Right kidney (tissue), 9 donors: ENCODE data around the gene PIK3CG.
"Not testable (repeated sequence)": the region's sequence is repeated elsewhere in the genome, so short reads cannot be mapped to it uniquely, and the experiment has no call there.

Source experiments
- DNase-seq: peaks from one replicate; pipeline ENCODE4 v3.0.0-alpha.2; 2016
- long read RNA-seq, 8 donors: transcript quantifications; one replicate each; lab custom pipeline, GENCODE V29; 2026

PIK3CG gene
- long read RNA-seq, donor 1: 0 reads
- long read RNA-seq, donor 2: 0 reads
- long read RNA-seq, donor 3: 0 reads
- long read RNA-seq, donor 4: 0 reads
- long read RNA-seq, donor 5: 0 reads
- long read RNA-seq, donor 6: 0 reads
- long read RNA-seq, donor 7: 0 reads
- long read RNA-seq, donor 8: 0 reads

DNA sequence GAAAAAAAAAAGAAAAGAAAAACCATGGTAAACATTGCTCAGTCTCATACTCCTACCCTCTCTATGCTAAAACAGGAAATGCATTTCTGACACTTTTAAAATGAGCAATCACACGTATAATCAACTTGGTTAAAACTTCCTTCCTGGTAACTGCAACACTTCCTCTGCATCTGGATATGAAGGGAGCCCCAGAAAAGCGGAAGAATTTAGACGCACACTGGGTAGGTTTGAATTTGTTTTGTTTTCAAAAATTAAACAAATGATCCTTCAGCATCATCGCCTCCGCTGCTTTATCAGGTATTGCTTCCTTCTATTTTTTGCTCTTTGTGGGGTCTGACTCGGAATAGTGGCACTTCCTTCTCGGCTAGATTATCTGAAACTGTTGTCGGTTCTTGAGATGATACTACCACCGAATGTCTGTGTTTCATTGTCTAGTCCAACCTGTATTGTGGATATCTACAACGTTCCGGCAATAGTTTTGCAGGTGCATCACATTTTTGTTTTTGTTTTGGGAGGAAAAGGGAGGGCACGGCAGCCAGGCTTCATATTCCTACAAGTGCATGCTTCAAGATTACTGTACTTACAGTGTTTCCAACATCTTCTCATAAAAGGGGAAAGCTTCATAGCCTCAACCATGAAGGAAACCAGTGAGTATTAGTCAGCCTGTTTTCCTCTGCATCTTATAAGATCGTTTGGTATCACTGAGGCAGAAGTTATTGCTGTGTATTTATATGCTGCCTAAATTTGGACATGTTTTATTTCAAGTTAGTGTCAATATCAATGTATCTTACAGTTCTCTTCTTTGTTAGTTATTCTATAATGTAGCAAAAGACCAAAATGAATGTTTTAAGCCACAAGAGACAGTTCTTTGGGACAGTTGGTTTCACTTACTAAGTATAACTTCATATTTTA lies at the start of gene PIK3CG:
Gene PIK3CG (plus strand): TSS at position 153 of the 912 bp plus-strand sequence. CDS start 2,280 bp downstream, outside the sequence.
- no peak for DNase-seq

- no peak for DNase-seq
These were observed 48.0 kb upstream of the PIK3CG start for GRCh38 chr7:106817098-106817497.

GRCh38 chr7:106818736-106819135 lies 46.3 kb upstream of the PIK3CG start:
- DNase-seq: no peak

DNA sequence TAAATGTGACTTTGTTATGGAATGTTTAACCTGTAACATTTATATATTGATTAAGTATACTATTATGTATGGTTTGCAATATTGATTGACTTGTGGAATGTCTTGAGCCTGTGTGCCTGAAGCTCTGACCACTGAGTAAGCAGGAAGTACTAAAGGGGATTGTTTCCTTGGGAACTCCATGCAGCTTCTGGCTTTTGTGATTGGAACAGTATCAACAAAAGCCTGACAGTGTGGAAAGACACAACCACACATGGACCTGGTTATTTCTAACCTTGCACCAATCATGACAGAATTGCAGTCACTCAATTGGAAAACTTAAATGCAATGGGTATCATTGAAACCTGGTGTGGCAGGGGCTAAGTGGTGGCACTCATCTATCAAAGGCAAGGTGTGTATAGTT lies 45.5 kb upstream of the PIK3CG start:
- no peak for DNase-seq

DNA sequence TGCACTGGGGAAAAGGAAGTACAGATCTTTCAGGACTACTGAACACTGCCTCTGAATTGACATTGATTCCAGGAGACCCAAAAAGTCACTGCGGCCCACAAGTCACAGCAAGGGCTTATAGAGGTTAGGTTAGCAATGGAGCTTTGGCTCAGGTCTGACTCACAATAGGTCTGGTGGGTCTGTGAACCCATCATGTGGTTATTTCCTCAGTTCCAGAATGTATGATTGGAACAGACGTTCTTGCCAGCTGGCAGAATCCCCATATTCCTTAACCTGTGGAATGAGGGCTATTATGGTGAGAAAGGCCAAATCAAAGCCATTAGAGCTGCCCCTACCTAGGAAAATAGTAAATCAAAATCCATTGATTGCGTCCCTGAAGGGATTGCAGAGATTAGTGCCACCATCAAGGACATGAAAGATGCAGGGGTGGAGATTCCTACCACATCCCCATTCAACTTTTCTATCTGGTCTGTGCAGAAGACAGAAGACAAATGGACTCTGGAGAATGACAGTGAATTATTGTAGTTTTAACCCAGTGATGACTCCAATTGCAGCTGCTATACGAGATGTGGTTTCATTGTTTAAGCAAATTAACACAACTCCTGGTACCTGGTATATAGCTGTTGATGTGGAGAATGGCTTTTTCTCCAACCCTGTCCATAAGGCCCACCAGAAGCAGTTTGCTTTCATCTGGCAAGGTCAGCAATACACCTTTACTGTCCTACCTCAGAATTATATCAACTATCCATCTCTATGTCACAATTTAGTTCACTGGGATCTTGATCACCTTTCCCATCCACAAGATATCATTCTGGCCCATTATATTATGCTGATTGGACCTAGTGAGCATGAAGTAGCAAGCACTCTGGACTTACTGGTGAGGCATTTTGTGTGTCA lies 44.5 kb upstream of the PIK3CG start:
- DNase-seq: no peak

DNA sequence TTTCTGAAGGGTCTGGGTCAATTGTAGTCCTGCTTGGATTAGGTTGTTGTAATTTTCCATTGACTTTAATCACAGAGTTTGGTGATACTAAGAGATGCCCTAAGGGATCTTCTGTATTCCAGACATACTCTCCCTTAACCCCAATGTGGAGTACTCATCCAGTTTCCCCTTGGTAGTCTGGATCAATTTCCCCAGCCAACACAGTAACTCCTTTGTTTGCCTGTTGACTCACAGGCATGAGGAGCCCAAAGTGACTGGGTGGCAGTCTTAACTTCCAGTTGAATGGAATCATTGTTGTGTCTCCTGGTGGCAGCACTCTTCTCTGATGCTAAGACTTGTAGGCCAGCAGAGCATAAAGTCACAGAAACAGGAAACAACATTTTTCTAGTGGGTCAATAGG lies 41.5 kb upstream of the PIK3CG start:
- no peak for DNase-seq

- no peak for DNase-seq
These were observed 40.6 kb upstream of the PIK3CG start for GRCh38 chr7:106824458-106824857.

GRCh38 chr7:106827626-106828025 lies 37.5 kb upstream of the PIK3CG start:
- no peak for DNase-seq

GRCh38 chr7:106829496-106829895 lies 35.6 kb upstream of the PIK3CG start:
- DNase-seq: no peak

DNA sequence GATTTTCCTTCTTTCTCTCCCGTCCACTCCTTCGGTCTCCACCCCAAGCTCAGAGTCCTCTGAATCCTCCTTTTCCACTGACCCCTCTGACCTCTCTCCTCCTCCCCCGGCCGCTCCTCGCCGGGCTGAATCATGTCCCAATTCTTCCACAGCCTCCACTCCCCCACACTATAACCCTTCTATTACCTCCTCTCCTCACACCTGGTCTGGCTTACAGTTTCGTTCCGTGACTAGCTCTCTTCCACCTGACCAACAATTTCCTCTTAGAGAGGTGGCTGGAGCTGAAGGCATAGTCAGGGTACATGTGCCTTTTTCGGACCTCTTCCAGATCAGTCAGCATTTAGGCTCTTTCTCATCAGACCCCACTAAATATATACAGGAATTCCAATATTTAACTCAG lies 34.2 kb upstream of the PIK3CG start:
- not testable (repeated sequence) for DNase-seq

DNA sequence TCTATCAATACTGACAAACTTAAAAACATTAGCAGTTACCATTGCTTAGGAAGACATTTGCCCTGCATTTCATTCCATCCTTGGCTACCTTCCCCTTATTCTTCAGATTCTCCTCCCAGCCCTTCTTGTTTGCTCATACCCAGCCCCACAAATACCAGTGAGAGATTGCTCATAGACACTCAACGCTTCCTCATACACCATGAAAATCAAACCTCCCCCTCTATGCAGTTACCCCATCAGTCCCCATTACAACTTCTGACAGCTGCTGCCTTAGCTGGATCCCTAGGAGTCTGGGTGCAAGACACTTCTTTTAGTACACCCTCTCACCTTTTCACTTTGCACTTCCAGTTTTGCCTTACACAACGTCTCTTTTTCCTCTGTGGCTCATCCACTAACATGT lies 28.3 kb upstream of the PIK3CG start:
- no peak for DNase-seq

DNA sequence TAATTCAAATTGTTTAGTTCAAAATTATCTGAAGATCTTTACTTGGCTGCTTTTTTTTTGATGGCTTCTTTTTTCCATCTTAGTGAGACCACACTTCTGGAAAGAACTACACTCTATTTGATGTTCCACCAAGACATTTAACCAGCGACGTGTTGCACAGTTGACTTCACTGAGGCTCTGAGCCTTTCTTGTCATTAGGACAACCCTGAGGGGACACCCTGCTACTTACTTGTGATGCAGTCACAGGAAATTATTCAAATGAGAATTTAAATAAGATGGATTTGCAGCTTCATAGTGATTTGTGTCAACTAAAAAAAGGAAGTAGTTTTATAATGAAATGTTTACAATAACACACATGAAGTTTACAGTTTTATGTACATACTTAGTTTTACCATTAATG lies 25.6 kb upstream of the PIK3CG start:
- no peak for DNase-seq

- no peak for DNase-seq
These were observed 24.7 kb upstream of the PIK3CG start for GRCh38 chr7:106840342-106840741.

DNA sequence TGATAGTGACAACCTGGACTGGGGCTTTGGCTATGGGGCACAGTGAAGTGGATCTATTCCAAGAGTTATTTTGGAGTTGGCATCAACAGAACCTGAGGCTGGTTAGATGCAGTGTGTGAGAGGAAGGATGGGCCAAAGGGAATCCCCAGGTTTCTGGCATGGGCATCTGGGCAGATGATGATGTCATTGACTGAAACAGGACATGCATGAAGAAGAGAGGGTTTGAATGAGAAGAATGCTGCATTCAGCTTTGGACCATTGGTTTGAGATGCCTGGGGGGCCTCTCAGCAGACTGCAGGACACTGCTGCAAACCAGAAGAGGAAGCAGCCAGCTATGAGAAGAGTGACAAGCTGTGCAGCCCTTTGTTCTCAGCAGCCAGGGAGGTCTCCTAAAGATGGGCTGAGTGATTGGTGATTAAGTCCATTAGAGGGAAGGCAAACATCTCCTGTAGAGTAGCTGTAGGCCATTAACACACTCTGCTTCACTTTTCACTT lies 23.1 kb upstream of the PIK3CG start:
- no peak for DNase-seq

DNA sequence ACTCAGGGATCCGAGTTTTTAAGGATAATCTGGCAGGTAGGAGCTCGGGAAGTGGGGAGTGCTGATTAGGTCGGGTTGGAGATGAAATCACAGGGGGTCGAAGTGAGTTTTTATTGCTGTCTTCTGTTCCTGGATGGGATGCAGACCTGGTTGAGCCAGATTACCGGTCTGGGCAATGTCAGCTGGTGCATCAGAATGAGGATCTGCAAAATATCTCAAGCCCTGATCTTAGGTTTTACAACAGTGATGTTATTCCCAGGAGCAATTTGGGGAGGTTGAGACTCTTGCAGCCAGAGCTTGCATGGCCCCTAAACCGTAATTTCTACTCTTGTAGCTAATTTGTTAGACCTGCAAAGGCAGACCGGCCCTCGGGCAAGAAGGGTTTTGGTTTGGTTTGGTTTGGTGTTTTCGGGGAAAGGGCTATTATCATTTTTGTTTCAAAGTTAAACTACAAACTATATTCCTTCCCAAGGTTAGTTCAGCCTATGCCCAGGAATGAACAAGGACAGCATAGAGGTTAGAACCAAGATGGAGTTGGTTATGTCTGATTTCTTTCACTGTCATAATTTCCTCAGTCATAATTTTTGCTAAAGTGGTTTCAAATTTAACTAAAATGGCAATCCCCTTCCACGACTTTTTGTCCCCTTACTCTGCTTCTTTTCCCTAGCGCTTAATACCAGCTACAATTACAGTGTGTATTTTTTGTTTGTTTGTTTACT lies 20.6 kb upstream of the PIK3CG start:
- no peak for DNase-seq

GRCh38 chr7:106848049-106848448 lies 17.0 kb upstream of the PIK3CG start:
- DNase-seq: no peak

GRCh38 chr7:106848851-106849442 lies 16.1 kb upstream of the PIK3CG start:
- no peak for DNase-seq

GRCh38 chr7:106851632-106852031 lies 13.4 kb upstream of the PIK3CG start:
- not testable (repeated sequence) for DNase-seq

DNA sequence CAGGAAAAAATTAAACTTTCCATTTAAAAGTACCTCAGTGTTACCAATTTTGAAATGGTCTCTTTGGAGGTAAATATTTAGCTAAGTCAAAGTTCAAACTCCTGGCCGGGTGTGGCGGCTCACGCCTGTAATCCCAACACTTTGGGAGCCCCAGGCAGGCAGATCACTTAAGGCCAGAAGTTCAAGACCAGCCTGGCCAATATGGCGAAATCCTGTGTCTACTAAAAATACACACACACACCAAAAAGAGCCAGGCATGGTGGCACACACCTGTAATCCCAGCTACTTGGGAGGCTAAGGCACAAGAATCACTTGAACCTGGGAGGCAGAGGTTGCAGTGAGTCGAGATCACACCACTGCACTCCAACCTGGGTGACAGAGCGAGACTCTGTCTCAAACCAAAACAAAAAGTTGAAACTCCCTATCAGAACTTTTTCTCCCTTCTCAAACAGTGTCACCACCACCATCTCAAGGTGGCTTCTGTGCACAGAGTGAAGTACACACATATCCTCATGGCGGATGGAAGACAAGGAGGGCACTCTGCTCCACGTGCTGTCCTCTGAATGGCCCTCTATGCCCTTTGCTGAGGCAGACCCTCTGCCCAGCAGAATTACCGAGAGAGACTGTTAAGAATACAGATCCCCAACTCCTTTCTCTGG lies 11.7 kb upstream of the PIK3CG start:
- no peak for DNase-seq

DNA sequence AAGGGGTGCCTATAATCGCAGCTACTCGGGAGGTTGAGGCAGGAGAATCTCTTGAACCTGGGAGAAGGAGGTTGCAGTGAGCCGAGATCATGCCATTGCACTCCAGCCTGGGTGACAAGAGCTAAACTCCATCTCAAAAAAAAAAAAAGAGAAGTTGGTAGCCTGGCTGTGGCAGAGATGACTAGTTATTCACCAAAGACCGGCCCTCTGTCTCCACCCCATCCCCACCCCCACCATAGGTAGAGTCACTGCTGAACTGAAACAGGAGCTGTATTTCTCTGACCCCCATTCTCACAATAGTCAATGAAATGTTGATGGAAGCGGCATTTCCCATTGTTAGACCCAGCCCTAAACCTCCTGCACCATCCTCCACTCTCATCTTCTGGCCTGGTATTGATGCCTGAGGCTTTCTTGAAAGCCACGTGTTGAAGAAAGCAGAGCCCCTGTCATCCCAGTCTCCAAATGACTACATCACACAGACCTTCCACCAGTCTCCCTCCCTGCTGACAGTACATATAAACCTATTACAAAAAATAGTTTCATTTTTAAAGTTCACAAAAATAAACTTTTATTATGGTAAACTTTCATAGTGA lies 9.4 kb upstream of the PIK3CG start:
- DNase-seq: no peak
